ENCODE measurements around the gene HPD.

DNA sequence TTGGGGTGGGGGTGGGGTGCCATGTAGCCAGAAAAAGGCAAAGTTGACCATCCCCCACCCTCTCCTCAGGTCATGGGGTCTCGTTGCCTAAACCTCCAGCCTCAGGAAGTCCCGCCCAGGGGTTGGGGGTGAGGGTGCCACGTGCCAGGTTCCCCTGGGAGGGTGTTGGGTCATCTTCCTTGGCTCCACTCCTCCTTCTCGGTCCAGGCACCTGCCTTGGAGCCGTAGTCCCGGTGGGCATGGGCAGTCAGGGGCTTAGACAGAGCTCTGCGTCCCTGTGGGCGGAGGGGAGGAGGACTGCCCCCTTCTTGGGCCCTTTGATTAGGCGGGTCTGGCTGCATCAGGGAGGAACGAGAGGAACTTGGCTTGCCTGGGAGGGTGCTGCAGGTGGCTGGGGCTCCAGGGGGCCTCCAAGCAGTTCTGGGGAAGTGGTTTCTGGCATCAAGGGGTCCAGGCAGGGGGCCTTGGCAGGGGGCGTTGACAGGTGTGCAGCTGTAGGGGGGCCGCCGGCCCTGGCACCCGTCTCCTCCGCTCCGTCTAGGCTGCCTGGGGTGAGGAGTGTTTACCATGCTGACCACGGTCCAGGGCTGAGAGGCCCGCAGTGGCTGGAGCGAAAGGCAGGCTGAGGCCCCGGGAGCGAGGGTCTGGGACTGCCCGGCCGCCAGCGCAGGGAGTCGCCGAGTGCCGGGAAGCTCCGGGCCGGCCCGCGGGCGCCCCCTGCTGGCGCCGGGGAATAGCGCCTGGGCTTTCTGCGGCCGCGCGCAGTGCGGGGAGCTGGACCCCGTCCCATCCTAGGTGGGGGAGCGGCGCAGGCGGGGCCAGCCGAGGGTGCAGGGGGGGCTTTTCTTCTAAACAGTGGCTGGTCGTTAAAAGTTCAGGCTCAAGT, 47.0 kb downstream of the HPD start:
- TF ChIP-seq EZH2 (IDR thresholded peaks at IDR 0.05) (no peak), FOXP2 (optimal IDR thresholded peaks at IDR 0.05; ENCODE audit: control extremely low read depth, extremely low read length, insufficient read depth) (no peak), POLR2AphosphoS5 (IDR thresholded peaks at IDR 0.05; ENCODE audit: borderline replicate concordance, low read depth, low read length) (no peak)
